Caco-2 (cell line): ENCODE results near the gene RBM48. TPM values are rescaled to one million over a fixed set of nuclear protein-coding genes. Genes with fewer than 3 reads are reported as not detected.

Experiments
- BruUV-seq: library from RNA; stranded (reverse); fragments of 400-500 nt; replicated peaks from 2 replicates; lab custom pipeline; 2021; lab: Mats Ljungman, UMichigan
- CTCF ChIA-PET: fragments of 300-600 bp; sonication (Branson Sonifier 250); formaldehyde crosslinking; loops from one replicate; lab custom pipeline; 2022; ENCODE audit warnings: antibody characterized with exemption; lab: Charles Lee
- POLR2A ChIA-PET: fragments of 300-600 bp; sonication (Branson Sonifier 250); formaldehyde crosslinking; loops from one replicate; lab custom pipeline; 2022; ENCODE audit warnings: antibody characterized with exemption; lab: Charles Lee
- DNase-seq, 2 experiments: peaks; one replicate each; pipeline versions ENCODE4 v3.0.0 to v3.0.0-alpha.2; 2020 to 2022
- H3K27me3 ChIP-seq: replicated peaks from 2 replicates; pipeline ENCODE4 v1.6.0; 2011; ENCODE audit warnings: low read length; ENCODE audit not compliant: control insufficient read depth, insufficient read depth
- H3K36me3 ChIP-seq: 2 replicates; pipeline ENCODE4 v1.5.1; 2011; ENCODE audit warnings: low read length; ENCODE audit not compliant: control insufficient read depth, insufficient read depth
- H3K4me1 ChIP-seq: fragments of 250-450 bp; sonication (Bioruptor Pico); 2 replicates; pipeline ENCODE4 v1.5.1; 2020; ENCODE audit warnings: mild to moderate bottlenecking
- H3K4me3 ChIP-seq: 2 replicates; pipeline ENCODE4 v1.5.1; 2011; ENCODE audit warnings: low read depth, mild to moderate bottlenecking, control low read depth, low read length
- H3K9me3 ChIP-seq: fragments of 250-450 bp; sonication (Bioruptor Pico); 2 replicates; pipeline ENCODE4 v1.5.1; 2020; ENCODE audit warnings: mild to moderate bottlenecking, moderate library complexity
- H3K27ac Mint-ChIP-seq: one replicate; pipeline ENCODE4 v1.8.0; 2022; ENCODE audit warnings: mixed read lengths; ENCODE audit not compliant: unreplicated experiment
- H3K27me3 Mint-ChIP-seq: one replicate; pipeline ENCODE4 v1.8.0; 2022; ENCODE audit warnings: mixed read lengths; ENCODE audit not compliant: insufficient read depth, unreplicated experiment
- H3K36me3 Mint-ChIP-seq: one replicate; pipeline ENCODE4 v1.8.0; 2022; ENCODE audit warnings: mild to moderate bottlenecking, mixed read lengths; ENCODE audit not compliant: insufficient read depth, unreplicated experiment
- H3K4me1 Mint-ChIP-seq: one replicate; pipeline ENCODE4 v1.8.0; 2022; ENCODE audit warnings: low read depth, mixed read lengths; ENCODE audit not compliant: unreplicated experiment
- H3K4me3 Mint-ChIP-seq: one replicate; pipeline ENCODE4 v1.8.0; 2022; ENCODE audit warnings: mild to moderate bottlenecking, moderate library complexity, mixed read lengths; ENCODE audit not compliant: unreplicated experiment
- H3K9me3 Mint-ChIP-seq: one replicate; pipeline ENCODE4 v1.8.0; 2022; ENCODE audit warnings: mixed read lengths; ENCODE audit not compliant: unreplicated experiment
- intact Hi-C: fragments of 100-400 bp; cut with micrococcal nuclease; formaldehyde crosslinking; loops from one replicate; pipeline ENCODE4 v1.10.0; 2022; ENCODE audit not compliant: unreplicated experiment
- total RNA-seq: library from RNA; stranded (reverse); gene quantifications from 2 replicates; pipeline ENCODE4 v1.2.3, GENCODE V29; 2022
- TF ChIP-seq, protein P1 (sequence below), 2 experiments: fragments of 200-600 bp in 1 of 2; IDR thresholded peaks; 1 replicate in 1 of 2; 2 replicates in 1 of 2; pipeline versions ENCODE4 v1.5.1 to v1.8.0; 2011 to 2022; ENCODE audit warnings: antibody characterized with exemption in 1 of 2, control low read depth in 1 of 2, inconsistent platforms in 1 of 2, low read depth in 1 of 2, low read length in 1 of 2, mild to moderate bottlenecking in 1 of 2, moderate library complexity in 1 of 2; ENCODE audit not compliant: insufficient read depth in 1 of 2, severe bottlenecking in 1 of 2, unreplicated experiment in 1 of 2

RBM48 gene
- total RNA-seq, 1 experiment from 2014 or later: 14.2 TPM

DNA sequence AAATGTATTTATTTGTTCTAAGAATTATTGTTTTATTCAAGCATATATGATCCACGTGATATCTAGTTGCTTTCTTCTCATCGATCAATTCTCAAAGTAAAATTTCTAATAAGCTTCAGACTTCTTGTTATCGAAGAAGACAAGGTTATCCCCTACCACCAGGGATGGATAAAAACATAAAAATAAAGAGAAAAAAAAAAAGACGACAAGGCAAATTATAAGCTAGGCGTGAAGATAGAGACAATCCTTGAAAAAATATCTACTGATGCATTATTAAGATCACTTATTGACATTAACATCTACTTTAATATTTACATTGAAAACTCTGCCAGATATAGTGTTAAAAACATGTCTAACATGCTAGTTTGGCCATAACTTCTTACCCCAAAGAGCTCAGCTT, 19.6 kb upstream of the RBM48 start:
- ChIA-PET POLR2A (no interaction called here), CTCF (no interaction called here)
- Histone ChIP-seq H3K27me3 (no peaks in the 10 kb centered on the region), H3K4me3 (no peak overlapping the region), H3K9me3 (no peaks in the 10 kb centered on the region), H3K36me3 (no peaks in the 10 kb centered on the region), H3K4me1 (no peaks in the 10 kb centered on the region)
- TF ChIP-seq, protein P1, sequence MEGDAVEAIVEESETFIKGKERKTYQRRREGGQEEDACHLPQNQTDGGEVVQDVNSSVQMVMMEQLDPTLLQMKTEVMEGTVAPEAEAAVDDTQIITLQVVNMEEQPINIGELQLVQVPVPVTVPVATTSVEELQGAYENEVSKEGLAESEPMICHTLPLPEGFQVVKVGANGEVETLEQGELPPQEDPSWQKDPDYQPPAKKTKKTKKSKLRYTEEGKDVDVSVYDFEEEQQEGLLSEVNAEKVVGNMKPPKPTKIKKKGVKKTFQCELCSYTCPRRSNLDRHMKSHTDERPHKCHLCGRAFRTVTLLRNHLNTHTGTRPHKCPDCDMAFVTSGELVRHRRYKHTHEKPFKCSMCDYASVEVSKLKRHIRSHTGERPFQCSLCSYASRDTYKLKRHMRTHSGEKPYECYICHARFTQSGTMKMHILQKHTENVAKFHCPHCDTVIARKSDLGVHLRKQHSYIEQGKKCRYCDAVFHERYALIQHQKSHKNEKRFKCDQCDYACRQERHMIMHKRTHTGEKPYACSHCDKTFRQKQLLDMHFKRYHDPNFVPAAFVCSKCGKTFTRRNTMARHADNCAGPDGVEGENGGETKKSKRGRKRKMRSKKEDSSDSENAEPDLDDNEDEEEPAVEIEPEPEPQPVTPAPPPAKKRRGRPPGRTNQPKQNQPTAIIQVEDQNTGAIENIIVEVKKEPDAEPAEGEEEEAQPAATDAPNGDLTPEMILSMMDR (IDR thresholded peaks at IDR 0.05; ENCODE audit: insufficient read depth in 1 of 2, low read depth in 1 of 2, low read length in 1 of 2, severe bottlenecking in 1 of 2, unreplicated experiment in 1 of 2): no peak
- H3K36me3 Mint-ChIP-seq: peaks cover 17% of the 10 kb centered on the region
- no peaks in the 10 kb centered on the region for H3K9me3 Mint-ChIP-seq
- intact Hi-C loops: no loop called here
- BruUV-seq: no TSS peak
- H3K4me1 Mint-ChIP-seq: no peaks in the 10 kb centered on the region
- no peak overlapping the region for H3K4me3 Mint-ChIP-seq
- H3K27ac Mint-ChIP-seq: no peak overlapping the region
- H3K27me3 Mint-ChIP-seq: no peaks in the 10 kb centered on the region
- no peak for DNase-seq

DNA sequence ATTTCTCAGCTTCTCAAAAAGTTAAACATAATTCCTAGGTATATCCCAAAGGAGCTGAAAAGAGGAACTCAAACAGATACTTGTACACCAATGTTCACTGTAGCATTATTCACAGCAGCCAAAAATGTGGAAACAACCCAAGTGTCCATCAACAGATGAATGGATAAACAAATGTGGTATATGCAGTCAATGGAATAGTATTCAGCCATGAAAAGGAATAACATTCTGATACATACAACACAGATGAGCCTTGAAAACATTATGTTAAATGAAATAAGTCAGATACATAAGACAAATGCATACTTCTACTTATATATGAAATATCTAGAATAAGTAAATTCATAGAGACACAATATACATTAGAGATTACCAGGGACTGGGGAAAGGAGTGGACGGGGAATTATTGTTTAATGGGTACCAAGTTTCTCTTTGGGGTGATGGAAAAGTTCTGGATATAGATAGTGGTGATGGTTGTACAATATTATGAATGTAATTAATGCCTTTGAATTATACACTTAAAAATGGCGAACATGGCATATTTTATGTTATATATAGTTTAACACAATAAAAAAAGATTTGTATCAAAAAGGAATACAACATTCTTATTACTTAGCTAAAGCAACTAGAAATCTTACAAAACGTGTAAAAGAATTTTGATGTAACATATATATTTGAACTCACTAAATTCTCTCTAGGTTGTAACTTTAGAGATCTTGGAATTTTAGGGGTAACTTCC, 15.3 kb upstream of the RBM48 start:
- no peak overlapping the region for H3K27ac Mint-ChIP-seq
- no peaks in the 10 kb centered on the region for H3K27me3 ChIP-seq
- CTCF ChIA-PET: no interaction called here

DNA sequence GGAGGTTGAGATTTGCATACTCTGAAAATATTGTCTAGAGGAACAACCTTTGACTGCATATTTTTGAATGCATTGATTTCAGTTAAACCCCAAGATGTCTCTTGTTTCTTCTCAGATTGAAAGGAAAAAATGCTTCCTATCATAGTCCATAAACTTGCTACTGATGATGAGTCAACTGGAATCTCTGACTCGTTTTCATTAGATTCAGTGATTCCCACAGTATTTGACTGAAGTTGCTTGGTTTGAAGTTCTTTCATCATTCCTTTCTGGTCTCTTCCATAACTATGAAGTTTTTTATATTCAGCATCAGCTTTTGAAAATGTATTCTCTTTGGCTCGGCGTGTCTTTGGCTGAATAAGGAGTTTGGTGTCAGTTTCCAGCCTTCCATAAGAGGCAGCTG, 11.0 kb upstream of the RBM48 start:
- CTCF ChIA-PET: no interaction called here
- TF ChIP-seq, protein P1 (IDR thresholded peaks at IDR 0.05; ENCODE audit: insufficient read depth in 1 of 2, low read depth in 1 of 2, low read length in 1 of 2, severe bottlenecking in 1 of 2, unreplicated experiment in 1 of 2): no peak
- Histone ChIP-seq H3K4me3 (no peak overlapping the region), H3K36me3 (no peaks in the 10 kb centered on the region), H3K4me1 (no peaks in the 10 kb centered on the region), H3K27me3 (no peaks in the 10 kb centered on the region), H3K9me3 (no peaks in the 10 kb centered on the region)
- Mint-ChIP-seq H3K27me3 (no peaks in the 10 kb centered on the region), H3K4me3 (no peak overlapping the region), H3K4me1 (no peaks in the 10 kb centered on the region), H3K9me3 (no peaks in the 10 kb centered on the region), H3K27ac (no peak overlapping the region), H3K36me3 (peaks cover 6% of the 10 kb centered on the region)
- intact Hi-C loops: no loop called here
- POLR2A ChIA-PET: interaction anchor here (2.1 kb wide), 1 partner anchor 11 kb away, joined by 8 read pairs; the partner anchor contains the start of genes PEX1 and RBM48
- no peak for DNase-seq
- no TSS peak for BruUV-seq

More for the DNA sequence above, 15.3 kb upstream of the RBM48 start:
- H3K4me3 Mint-ChIP-seq: no peak overlapping the region
- no peak overlapping the region for H3K4me3 ChIP-seq
- no peaks in the 10 kb centered on the region for H3K4me1 Mint-ChIP-seq
- intact Hi-C loops: no loop called here
- H3K4me1 ChIP-seq: no peaks in the 10 kb centered on the region
- no peaks in the 10 kb centered on the region for H3K27me3 Mint-ChIP-seq
- H3K9me3 ChIP-seq: no peaks in the 10 kb centered on the region
- POLR2A ChIA-PET: no interaction called here
- no peak for DNase-seq
- TF ChIP-seq, protein P1 (IDR thresholded peaks at IDR 0.05; ENCODE audit: insufficient read depth in 1 of 2, low read depth in 1 of 2, low read length in 1 of 2, severe bottlenecking in 1 of 2, unreplicated experiment in 1 of 2): no peak
- no peaks in the 10 kb centered on the region for H3K9me3 Mint-ChIP-seq
- no peaks in the 10 kb centered on the region for H3K36me3 ChIP-seq
- no TSS peak for BruUV-seq
- peaks cover 7% of the 10 kb centered on the region for H3K36me3 Mint-ChIP-seq
